HL-60 (cell line): ENCODE measurements around the gene TAS2R43.

ENCODE experiments used
- POLR2AphosphoS5 ChIP-seq: IDR thresholded peaks from 2 replicates; pipeline ENCODE4 v1.6.1; 2012; ENCODE audit warnings: low read depth
- TF ChIP-seq, protein P1 (sequence below): IDR thresholded peaks from one replicate; pipeline ENCODE4 v1.5.1; 2011; ENCODE audit warnings: low read length, control low read depth, inconsistent platforms; ENCODE audit not compliant: insufficient read depth
- TF ChIP-seq, protein P2 (sequence below): IDR thresholded peaks from 2 replicates; pipeline ENCODE4 v1.6.1; 2012; ENCODE audit warnings: low read depth; ENCODE audit not compliant: insufficient replicate concordance

DNA sequence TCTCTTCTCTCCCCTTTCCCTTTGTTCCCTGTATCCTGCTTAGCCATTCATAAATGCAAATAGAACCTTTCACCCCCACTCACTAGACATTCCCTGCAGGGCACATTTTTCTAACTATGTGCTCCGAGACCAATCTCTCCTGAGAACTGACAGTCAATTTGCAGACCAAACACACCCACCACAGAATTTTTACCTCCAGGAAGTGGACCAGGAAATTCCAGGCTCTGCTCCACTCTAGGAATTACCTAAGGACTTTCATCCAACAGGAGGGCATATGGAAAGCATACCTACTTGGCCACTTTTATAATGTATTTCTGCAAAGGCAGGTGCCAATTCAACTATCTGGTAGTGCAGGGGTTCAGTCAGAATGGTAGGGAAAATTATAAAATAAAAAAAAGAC lies 21.1 kb downstream of the TAS2R43 start:
- TF ChIP-seq, protein P1, sequence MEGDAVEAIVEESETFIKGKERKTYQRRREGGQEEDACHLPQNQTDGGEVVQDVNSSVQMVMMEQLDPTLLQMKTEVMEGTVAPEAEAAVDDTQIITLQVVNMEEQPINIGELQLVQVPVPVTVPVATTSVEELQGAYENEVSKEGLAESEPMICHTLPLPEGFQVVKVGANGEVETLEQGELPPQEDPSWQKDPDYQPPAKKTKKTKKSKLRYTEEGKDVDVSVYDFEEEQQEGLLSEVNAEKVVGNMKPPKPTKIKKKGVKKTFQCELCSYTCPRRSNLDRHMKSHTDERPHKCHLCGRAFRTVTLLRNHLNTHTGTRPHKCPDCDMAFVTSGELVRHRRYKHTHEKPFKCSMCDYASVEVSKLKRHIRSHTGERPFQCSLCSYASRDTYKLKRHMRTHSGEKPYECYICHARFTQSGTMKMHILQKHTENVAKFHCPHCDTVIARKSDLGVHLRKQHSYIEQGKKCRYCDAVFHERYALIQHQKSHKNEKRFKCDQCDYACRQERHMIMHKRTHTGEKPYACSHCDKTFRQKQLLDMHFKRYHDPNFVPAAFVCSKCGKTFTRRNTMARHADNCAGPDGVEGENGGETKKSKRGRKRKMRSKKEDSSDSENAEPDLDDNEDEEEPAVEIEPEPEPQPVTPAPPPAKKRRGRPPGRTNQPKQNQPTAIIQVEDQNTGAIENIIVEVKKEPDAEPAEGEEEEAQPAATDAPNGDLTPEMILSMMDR = no peak
- no peak for TF ChIP-seq POLR2AphosphoS5
- TF ChIP-seq, protein P2, sequence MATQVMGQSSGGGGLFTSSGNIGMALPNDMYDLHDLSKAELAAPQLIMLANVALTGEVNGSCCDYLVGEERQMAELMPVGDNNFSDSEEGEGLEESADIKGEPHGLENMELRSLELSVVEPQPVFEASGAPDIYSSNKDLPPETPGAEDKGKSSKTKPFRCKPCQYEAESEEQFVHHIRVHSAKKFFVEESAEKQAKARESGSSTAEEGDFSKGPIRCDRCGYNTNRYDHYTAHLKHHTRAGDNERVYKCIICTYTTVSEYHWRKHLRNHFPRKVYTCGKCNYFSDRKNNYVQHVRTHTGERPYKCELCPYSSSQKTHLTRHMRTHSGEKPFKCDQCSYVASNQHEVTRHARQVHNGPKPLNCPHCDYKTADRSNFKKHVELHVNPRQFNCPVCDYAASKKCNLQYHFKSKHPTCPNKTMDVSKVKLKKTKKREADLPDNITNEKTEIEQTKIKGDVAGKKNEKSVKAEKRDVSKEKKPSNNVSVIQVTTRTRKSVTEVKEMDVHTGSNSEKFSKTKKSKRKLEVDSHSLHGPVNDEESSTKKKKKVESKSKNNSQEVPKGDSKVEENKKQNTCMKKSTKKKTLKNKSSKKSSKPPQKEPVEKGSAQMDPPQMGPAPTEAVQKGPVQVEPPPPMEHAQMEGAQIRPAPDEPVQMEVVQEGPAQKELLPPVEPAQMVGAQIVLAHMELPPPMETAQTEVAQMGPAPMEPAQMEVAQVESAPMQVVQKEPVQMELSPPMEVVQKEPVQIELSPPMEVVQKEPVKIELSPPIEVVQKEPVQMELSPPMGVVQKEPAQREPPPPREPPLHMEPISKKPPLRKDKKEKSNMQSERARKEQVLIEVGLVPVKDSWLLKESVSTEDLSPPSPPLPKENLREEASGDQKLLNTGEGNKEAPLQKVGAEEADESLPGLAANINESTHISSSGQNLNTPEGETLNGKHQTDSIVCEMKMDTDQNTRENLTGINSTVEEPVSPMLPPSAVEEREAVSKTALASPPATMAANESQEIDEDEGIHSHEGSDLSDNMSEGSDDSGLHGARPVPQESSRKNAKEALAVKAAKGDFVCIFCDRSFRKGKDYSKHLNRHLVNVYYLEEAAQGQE = no peak
